Astrocyte (in vitro differentiated cells and primary cell): ENCODE data around the gene TYMS. TPM values are rescaled to one million over a fixed set of nuclear protein-coding genes. Genes with fewer than 3 reads are reported as not detected.

ENCODE experiments used
- DNase-seq: peaks from one replicate; pipeline ENCODE4 v3.0.0-alpha.2; 2010; ENCODE audit warnings: low read depth
- FAIRE-seq: peaks from 2 replicates; lab custom pipeline; 2011; peaks lifted over from hg19 to GRCh38; lab: Jason Lieb, UNC
- H2AFZ ChIP-seq: 2 replicates; pipeline ENCODE4 v1.6.0; 2012; ENCODE audit warnings: low read depth, low read length, inconsistent platforms
- H3K27ac ChIP-seq: 2 replicates; pipeline ENCODE4 v1.5.1; 2011; ENCODE audit warnings: low read depth, low read length, inconsistent platforms
- H3K27me3 ChIP-seq: 2 replicates; pipeline ENCODE4 v1.6.0; 2011; ENCODE audit warnings: low read length, inconsistent platforms; ENCODE audit not compliant: insufficient read depth
- H3K36me3 ChIP-seq: 2 replicates; pipeline ENCODE4 v1.5.1; 2011; ENCODE audit warnings: low read length, inconsistent platforms; ENCODE audit not compliant: insufficient read depth
- H3K4me1 ChIP-seq: 2 replicates; pipeline ENCODE4 v1.5.1; 2011; ENCODE audit warnings: low read length, inconsistent platforms; ENCODE audit not compliant: insufficient read depth
- H3K4me2 ChIP-seq: 2 replicates; pipeline ENCODE4 v1.6.0; 2012; ENCODE audit warnings: low read length, inconsistent platforms
- H3K4me3 ChIP-seq: 2 replicates; pipeline ENCODE4 v1.5.1; 2011; ENCODE audit warnings: low read depth, mild to moderate bottlenecking, low read length, inconsistent platforms; ENCODE audit not compliant: insufficient read depth
- H3K79me2 ChIP-seq: 2 replicates; pipeline ENCODE4 v1.6.0; 2012; ENCODE audit warnings: mild to moderate bottlenecking, low read length, inconsistent platforms; ENCODE audit not compliant: insufficient read depth
- H3K9ac ChIP-seq: 2 replicates; pipeline ENCODE4 v1.6.0; 2012; ENCODE audit warnings: mild to moderate bottlenecking, low read length, inconsistent platforms
- H3K9me3 ChIP-seq: 2 replicates; pipeline ENCODE4 v1.5.1; 2012; ENCODE audit warnings: low read depth, mild to moderate bottlenecking, low read length, inconsistent platforms; ENCODE audit not compliant: insufficient read depth
- H4K20me1 ChIP-seq: 2 replicates; pipeline ENCODE4 v1.6.0; 2012; ENCODE audit warnings: low read length, inconsistent platforms; ENCODE audit not compliant: insufficient read depth
- H3K27ac Mint-ChIP-seq: one replicate; pipeline ENCODE4 v1.8.0; 2021; ENCODE audit warnings: mild to moderate bottlenecking, mixed read lengths; ENCODE audit not compliant: unreplicated experiment
- H3K27me3 Mint-ChIP-seq: one replicate; pipeline ENCODE4 v1.8.0; 2021; ENCODE audit warnings: low read depth, mixed read lengths; ENCODE audit not compliant: unreplicated experiment
- H3K36me3 Mint-ChIP-seq: one replicate; pipeline ENCODE4 v1.8.0; 2021; ENCODE audit warnings: low read depth, mixed read lengths; ENCODE audit not compliant: unreplicated experiment
- H3K4me1 Mint-ChIP-seq: one replicate; pipeline ENCODE4 v1.8.0; 2021; ENCODE audit warnings: low read depth, mixed read lengths; ENCODE audit not compliant: unreplicated experiment
- H3K4me3 Mint-ChIP-seq: one replicate; pipeline ENCODE4 v1.8.0; 2021; ENCODE audit warnings: mild to moderate bottlenecking, moderate library complexity, mixed read lengths; ENCODE audit not compliant: unreplicated experiment
- H3K9me3 Mint-ChIP-seq: one replicate; pipeline ENCODE4 v1.8.0; 2021; ENCODE audit warnings: mild to moderate bottlenecking, mixed read lengths; ENCODE audit not compliant: unreplicated experiment
- EZH2 ChIP-seq: IDR thresholded peaks from 2 replicates; pipeline ENCODE4 v1.6.1; 2012; ENCODE audit warnings: mild to moderate bottlenecking, low read length, inconsistent platforms; ENCODE audit not compliant: insufficient read depth
- total RNA-seq: library from RNA; stranded (reverse); gene quantifications from 2 replicates; pipeline ENCODE4 v1.2.1, GENCODE V29; 2021
- TF ChIP-seq, protein P1 (sequence below): IDR thresholded peaks from 2 replicates; pipeline ENCODE4 v1.5.1; 2011; ENCODE audit warnings: low read depth, mild to moderate bottlenecking, inconsistent platforms, low read length, moderate library complexity; ENCODE audit not compliant: insufficient read depth

TYMS gene
- total RNA-seq, 1 donor from 2014 or later = 38.7 TPM

DNA sequence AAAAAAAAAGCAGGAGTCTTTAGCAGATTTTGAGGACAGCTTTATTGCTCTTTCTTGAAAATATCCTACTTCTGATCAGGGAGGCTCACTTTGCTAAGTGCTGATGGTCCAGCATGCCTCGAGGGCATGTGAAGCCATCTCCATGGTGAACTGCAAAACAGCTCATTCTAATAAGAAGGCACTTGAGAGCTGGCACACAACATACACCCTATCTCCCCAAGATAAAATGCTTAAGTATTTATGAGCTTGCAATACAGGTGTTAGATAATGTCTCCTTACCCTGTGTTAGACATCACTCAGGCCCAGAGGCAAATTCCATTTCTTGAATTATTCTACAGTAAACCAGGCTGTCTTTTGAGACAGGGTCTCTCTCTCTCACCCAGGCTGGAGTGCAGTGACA is 52.3 kb downstream of the TYMS start:
- no peak overlapping the region for H3K4me3 ChIP-seq
- peaks cover 23% of the 10 kb centered on the region for H4K20me1 ChIP-seq
- H3K79me2 ChIP-seq = peaks cover 38% of the 10 kb centered on the region
- Mint-ChIP-seq H3K27ac (peak overlapping the region; percentile 2), H3K27me3 (no peaks in the 10 kb centered on the region), H3K9me3 (no peaks in the 10 kb centered on the region), H3K4me1 (no peaks in the 10 kb centered on the region), H3K36me3 (peaks cover 13% of the 10 kb centered on the region), H3K4me3 (no peak overlapping the region)
- no peak for FAIRE-seq
- H3K4me2 ChIP-seq = no peak overlapping the region
- H3K36me3 ChIP-seq = peaks cover 12% of the 10 kb centered on the region
- no peak for TF ChIP-seq EZH2
- TF ChIP-seq, protein P1, sequence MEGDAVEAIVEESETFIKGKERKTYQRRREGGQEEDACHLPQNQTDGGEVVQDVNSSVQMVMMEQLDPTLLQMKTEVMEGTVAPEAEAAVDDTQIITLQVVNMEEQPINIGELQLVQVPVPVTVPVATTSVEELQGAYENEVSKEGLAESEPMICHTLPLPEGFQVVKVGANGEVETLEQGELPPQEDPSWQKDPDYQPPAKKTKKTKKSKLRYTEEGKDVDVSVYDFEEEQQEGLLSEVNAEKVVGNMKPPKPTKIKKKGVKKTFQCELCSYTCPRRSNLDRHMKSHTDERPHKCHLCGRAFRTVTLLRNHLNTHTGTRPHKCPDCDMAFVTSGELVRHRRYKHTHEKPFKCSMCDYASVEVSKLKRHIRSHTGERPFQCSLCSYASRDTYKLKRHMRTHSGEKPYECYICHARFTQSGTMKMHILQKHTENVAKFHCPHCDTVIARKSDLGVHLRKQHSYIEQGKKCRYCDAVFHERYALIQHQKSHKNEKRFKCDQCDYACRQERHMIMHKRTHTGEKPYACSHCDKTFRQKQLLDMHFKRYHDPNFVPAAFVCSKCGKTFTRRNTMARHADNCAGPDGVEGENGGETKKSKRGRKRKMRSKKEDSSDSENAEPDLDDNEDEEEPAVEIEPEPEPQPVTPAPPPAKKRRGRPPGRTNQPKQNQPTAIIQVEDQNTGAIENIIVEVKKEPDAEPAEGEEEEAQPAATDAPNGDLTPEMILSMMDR = no peak
- no peak overlapping the region for H3K27ac ChIP-seq
- no peaks in the 10 kb centered on the region for H3K9me3 ChIP-seq
- H3K27me3 ChIP-seq = no peaks in the 10 kb centered on the region
- peaks cover 10% of the 10 kb centered on the region for H3K4me1 ChIP-seq
- DNase-seq = no peak
- no peak overlapping the region for H3K9ac ChIP-seq
- no peak overlapping the region for H2AFZ ChIP-seq

DNA sequence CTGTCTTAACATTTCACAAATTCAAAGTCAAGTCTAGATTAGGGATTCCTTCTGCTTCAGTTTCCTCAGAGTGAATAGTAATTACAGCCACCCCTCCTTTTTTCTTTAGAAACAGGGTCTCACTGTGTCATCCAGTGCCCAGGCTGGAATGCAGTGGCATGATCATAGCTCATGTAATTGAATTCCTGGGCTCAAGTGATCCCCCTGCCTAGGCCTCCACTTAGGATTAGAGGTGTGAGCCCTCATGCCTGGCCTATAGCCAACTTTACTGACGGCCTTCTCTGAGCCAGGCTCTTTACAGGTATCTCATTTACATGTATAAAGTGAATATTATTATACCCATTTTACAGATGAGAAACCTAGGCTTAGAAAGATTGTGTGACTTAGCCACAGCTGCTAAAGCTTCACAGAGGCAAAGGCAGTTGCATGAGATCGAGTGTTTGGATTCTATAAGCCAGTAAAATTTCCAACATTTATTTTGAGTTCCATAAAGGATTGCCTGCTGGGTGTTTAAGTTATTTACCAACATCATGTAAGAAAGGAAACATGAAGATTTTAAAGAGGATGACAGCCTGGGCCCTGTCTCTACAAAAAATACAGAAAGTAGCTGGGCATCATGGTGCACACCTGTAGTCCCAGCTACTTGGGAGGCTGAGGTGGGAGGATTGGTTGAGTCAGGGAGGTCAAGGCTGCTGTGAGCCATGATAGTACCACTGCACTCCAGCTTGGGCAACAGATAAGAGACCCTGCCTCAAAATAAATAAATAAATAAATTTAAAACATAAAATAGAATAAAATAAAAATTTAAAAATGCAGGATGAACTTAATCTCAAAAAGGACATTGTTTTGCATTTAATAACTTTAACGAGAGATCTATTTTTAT is 53.2 kb downstream of the TYMS start:
- H3K27ac Mint-ChIP-seq = no peak overlapping the region
- H3K4me2 ChIP-seq = peak overlapping the region; percentile 99
- peaks cover 11% of the 10 kb centered on the region for H3K36me3 Mint-ChIP-seq
- H3K9ac ChIP-seq = peak overlapping the region; percentile 87
- H3K36me3 ChIP-seq = peaks cover 5% of the 10 kb centered on the region
- FAIRE-seq (no peak), DNase-seq (no peak)
- H2AFZ ChIP-seq = no peak overlapping the region
- peaks cover 10% of the 10 kb centered on the region for H3K4me1 ChIP-seq
- H3K9me3 ChIP-seq = no peaks in the 10 kb centered on the region
- H3K9me3 Mint-ChIP-seq = no peaks in the 10 kb centered on the region
- H4K20me1 ChIP-seq = peaks cover 23% of the 10 kb centered on the region
- H3K27me3 Mint-ChIP-seq = no peaks in the 10 kb centered on the region
- H3K4me3 Mint-ChIP-seq = peak overlapping the region; percentile 84
- TF ChIP-seq, protein P1 = no peak
- no peak for TF ChIP-seq EZH2
- H3K79me2 ChIP-seq = peaks cover 38% of the 10 kb centered on the region
- peak overlapping the region; percentile 75 for H3K4me3 ChIP-seq
- H3K27ac ChIP-seq = peak overlapping the region; percentile 56
- H3K27me3 ChIP-seq = no peaks in the 10 kb centered on the region
- H3K4me1 Mint-ChIP-seq = no peaks in the 10 kb centered on the region

DNA sequence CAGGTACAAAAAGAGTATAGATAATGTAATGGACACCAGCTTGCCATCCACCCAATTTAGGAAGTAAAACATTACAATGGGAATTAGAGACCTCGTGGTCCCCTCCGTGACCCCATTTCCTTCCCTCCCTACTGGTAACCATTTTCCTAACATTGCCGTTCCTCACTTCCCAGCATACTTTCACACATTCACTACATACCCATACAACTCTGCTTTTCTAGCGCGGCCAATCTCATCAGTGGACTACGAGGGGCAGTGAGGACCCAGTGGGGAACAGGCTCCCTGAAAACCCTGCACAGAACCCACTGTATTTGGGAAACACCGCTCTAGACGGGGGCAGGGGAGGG is 53.8 kb downstream of the TYMS start:
- Histone ChIP-seq H3K27me3 (no peaks in the 10 kb centered on the region), H3K4me3 (peak overlapping the region; percentile 75), H4K20me1 (peaks cover 23% of the 10 kb centered on the region), H3K9ac (peak overlapping the region; percentile 87), H3K4me2 (peak overlapping the region; percentile 99), H3K79me2 (peaks cover 34% of the 10 kb centered on the region), H2AFZ (peak overlapping the region; percentile 49), H3K27ac (peak overlapping the region; percentile 56), H3K4me1 (peaks cover 10% of the 10 kb centered on the region), H3K36me3 (peaks cover 5% of the 10 kb centered on the region), H3K9me3 (no peaks in the 10 kb centered on the region)
- Mint-ChIP-seq H3K27ac (peak overlapping the region; percentile 1), H3K36me3 (peaks cover 11% of the 10 kb centered on the region), H3K27me3 (no peaks in the 10 kb centered on the region), H3K9me3 (no peaks in the 10 kb centered on the region), H3K4me1 (no peaks in the 10 kb centered on the region), H3K4me3 (peak overlapping the region; percentile 84)
- TF ChIP-seq, protein P1 = no peak
- TF ChIP-seq EZH2 = no peak
- FAIRE-seq = no peak
- DNase-seq = no peak
